HG03460 (cell line): Measurements from ENCODE around the gene CMPK1.
"Not testable (repeated sequence)": the region's sequence is repeated elsewhere in the genome, so short reads cannot be mapped to it uniquely, and the experiment has no call there.

ENCODE experiments used
- ATAC-seq: cut with Tn5 transposase; IDR thresholded peaks from one replicate; pipeline ENCODE4 v1.9.1; 2021; ENCODE audit not compliant: unreplicated experiment

The CMPK1 gene, protein sequence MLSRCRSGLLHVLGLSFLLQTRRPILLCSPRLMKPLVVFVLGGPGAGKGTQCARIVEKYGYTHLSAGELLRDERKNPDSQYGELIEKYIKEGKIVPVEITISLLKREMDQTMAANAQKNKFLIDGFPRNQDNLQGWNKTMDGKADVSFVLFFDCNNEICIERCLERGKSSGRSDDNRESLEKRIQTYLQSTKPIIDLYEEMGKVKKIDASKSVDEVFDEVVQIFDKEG

GRCh38 chr1:47333578-47333921 is at the start of gene CMPK1:
CMPK1 (plus strand) TSS chr1:47333790; CDS start chr1:47333946, 156 bp downstream.
- ATAC-seq = peak; percentile 56

DNA sequence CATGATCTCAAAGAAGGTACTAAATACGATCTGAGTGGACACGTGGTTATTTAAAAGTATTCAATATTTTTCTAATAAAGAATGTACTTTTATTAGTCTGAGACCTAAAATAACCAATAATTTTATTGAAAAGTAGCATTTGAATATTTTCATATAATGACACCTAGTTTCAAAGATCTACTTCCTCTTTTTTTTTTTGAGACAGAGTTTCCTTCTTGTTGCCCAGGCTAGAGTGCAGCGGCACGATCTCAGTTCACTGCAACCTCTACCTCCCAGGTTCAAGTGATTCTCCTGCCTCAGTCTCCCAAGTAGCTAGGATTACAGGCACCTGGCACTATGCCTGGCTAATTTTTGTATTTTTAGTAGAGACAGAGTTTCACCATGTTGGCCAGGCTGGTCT is 45.5 kb upstream of the CMPK1 start:
- ATAC-seq = not testable (repeated sequence)

GRCh38 chr1:47294863-47295262 is 38.7 kb upstream of the CMPK1 start:
- not testable (repeated sequence) for ATAC-seq

DNA sequence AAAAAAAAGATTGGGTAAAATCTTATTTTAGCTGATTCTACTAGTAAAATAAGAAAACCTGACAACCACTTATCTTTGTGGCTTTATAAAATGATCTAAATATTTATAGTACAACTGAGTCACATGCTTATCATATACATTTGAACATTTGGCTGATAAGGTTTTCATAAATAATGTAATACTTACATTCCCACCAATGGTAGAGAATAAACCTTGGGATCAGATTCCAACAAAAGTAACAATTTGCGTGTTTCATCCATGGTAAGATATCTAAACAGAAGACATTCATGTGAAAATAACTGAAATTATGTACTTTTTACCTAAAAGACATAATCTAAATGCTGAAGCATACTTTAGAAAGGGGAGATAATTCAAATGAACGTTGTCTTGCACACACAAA is 38.0 kb upstream of the CMPK1 start:
- ATAC-seq = no peak

GRCh38 chr1:47298025-47298699 is 35.4 kb upstream of the CMPK1 start:
- no peak for ATAC-seq

DNA sequence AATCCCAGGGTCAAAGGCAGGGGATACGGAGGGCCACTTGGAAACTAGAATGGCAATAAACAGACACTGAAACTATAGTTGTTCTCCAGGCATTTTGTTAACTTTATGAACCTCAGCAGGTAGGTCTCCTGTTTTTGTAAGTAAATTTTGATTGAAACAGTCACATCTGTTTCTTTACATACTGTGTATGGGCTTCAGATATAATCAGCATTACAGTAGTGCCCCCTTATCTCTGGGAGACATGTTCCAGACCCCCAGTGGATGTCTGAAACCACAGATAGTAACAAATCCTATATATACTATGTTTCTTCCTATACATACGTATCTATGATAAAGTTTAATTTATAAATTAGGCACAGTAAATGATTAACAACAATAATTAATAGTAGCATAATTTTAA is 31.1 kb upstream of the CMPK1 start:
- ATAC-seq = no peak

DNA sequence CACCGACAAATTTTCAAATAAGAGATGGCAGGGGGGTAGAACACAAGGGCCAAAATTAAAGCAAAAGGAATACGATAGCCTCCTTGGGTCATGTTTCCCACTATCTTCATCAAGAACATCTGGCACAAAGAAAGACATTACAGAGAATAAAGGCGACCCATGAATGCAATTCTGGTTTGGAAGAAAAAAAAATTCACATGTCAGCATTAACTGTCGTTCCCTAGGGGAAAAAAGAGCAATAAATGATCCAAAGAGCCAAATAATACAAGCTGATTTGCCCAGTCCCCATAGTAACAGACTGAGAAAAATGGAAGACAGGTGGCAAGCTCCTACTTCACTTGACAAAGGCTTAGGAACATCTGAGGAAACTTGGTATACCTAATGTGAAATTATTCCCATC is 24.2 kb upstream of the CMPK1 start:
- ATAC-seq = no peak

DNA sequence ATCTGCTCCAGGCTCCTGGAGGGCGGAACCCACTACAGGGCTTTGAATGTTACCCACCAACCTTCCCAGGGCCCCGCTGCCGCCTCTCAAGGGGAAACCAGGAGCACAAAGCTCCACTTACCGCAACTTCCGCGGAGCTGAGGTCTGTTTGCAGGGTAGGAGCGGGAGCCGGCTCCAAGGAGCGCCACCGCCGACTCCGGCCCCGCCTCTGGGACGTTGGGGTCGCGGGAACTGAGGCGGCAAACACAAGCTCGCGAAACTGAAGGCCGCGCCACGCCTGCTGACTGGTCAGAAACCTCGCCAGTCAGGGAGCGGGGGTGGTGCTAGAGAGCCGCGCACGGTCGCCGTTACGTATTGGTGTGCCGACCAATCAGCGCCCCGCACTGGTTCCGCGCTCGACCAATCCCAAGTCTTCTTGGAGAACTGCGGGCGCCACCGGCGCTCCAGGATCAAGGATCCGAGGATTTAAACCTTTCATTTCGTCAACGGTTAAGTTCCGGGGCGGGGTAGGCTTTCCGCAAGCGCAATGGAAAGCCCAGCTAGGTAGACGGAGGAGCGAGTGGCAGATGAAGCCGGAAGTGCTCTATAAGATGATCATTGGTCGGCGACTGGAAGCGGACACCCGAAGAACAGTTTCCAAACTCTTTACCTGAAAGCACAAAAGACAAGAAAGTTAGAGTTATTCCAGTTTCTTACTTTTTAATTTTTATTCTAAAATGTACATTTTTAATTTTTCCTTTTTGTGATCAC is 19.5 kb upstream of the CMPK1 start, which contains the start of gene STIL:
STIL (minus strand) TSS at position 233 of the 750 bp plus-strand sequence. CDS start 3,828 bp downstream, outside the sequence.
- ATAC-seq = peak; percentile 97

DNA sequence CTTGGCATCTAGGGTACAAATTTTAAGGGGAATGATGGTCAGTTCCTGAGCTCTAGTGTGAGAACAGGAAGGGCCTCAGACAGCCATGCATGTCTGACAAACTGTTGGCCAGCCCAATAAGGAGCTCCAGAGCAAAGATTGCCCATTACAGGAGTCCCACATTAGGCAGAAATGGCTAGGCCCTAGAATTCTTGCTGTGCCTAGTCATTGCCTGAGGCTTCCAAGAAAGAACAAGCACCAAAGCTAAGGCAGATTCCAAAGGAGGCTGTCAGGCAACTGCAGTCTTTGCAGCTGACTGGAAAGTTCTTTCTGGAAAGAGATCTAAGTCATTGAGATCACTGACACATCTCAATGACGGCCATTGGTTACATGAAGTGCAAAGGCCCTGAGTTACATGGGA is 15.7 kb upstream of the CMPK1 start:
- no peak for ATAC-seq

DNA sequence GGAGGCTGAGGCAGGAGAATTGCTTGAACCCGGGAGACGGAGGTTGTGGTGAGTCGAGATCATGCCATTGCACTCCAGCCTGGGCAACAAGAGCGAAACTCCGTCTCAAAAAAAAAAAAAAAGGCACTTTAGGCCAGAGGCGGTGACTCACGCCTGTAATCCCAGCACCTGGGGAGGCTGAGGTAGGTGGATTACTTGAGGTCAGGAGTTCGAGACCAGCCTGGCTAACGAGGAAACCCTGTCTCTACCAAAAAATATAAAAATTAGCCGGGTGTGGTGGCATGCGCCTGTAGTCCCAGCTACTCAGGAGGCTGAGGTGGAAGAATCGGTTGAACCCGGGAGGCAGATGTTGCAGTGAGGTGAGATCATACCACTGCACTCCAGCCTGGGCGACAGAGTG is 13.6 kb upstream of the CMPK1 start:
- ATAC-seq = not testable (repeated sequence)

- ATAC-seq = no peak
Observed at GRCh38 chr1:47323599-47324031, 10.0 kb upstream of the CMPK1 start.

GRCh38 chr1:47324682-47325081 is 8.9 kb upstream of the CMPK1 start:
- ATAC-seq = no peak

DNA sequence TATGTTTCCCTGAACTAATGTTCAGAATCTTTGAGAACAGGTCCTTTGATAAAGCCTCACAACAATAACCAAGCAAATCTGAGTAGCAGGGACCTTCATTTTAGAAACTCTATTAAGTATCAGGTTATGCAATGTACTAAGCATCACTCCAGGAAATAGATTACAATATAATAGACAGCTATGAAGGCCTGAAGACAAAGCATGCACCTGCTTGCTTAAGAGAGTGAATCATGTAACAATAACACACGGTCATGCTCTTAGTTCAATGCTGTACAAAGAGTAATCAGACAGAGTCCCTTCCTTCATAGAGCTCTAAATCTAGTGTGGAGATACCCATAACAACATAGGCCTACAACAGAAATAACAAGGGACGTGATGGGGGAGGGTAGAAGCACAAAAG is 8.1 kb upstream of the CMPK1 start:
- ATAC-seq = no peak

- no peak for ATAC-seq
Observed at GRCh38 chr1:47326271-47326670, 7.3 kb upstream of the CMPK1 start.

DNA sequence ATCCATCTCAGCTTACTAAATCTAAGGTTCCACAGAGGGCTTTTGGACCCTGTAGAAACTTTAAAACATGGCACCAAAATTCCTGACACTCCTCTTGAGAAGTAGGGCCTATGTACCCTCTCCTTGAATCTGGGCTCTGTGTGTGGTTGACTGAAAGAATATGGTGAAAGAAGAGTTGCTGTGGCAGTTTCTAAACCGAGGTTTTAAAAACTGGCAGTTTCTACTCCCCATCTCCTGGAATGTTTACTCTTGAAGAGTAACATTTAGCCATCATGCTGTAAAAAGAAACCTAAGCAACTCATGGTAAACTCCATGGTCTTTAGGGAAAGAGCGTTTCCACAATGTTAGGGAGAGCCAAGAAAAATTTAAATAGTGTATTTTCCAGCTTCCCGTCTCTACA is 4.6 kb upstream of the CMPK1 start:
- ATAC-seq = no peak

DNA sequence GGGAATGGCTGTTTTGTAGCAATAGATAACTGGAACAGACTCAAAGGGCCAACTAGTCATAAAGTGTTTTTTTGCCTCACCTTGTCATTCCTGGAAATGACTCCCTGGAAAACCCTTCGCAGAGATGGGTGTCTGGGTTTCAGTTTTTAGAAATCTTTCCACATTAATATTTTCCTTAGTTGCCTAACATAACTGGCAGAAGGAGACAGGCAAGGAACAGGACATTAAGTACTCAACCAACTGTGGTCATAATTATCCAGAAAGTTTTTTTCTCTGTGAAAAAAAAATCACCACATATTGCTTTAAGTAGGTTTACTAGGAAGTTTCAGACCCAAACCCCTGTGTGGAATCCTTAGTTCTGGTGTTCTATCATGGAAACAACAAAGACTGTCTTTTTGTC is 3.4 kb upstream of the CMPK1 start:
- ATAC-seq = no peak

- no peak for ATAC-seq
Observed at GRCh38 chr1:47331875-47332274, 1.7 kb upstream of the CMPK1 start.

DNA sequence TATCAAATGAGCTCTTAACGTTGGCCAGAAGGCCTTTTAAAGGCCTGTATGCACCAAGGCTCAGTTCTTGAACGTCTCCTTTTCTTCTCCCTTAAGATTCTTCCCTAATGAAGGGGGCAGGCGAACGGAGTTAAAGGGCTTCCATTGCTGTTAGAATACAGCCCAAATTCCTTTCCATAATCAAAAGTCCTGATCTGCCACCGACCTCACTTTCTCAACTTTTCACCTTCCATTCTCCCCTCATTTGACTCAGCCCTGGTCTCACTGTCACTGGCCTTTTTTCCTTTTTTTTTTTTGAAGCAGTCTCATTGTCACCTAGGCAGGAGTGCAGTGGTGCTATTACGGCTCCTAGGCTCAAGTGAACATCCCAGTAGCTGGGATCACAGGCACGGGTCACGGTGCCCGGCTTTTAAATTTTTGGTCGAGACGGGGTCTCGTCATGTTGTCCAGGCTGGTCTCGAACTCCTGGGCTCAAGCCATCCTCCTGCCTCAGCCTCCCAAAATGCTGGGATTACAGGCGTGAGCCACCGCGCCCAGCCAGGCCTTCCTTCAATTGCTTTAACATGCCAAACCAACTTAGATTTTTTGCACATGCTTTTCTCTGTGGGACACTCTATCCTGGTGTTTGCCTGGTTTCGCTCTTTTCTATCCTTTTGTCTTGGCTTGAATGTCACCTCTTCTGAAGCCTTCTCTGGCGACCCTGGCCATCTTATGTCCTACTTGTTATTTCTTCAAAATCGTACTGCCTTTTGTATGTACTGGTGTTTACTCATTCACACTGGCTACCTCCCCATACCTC is 612 bp upstream of the CMPK1 start:
- ATAC-seq = no peak

DNA sequence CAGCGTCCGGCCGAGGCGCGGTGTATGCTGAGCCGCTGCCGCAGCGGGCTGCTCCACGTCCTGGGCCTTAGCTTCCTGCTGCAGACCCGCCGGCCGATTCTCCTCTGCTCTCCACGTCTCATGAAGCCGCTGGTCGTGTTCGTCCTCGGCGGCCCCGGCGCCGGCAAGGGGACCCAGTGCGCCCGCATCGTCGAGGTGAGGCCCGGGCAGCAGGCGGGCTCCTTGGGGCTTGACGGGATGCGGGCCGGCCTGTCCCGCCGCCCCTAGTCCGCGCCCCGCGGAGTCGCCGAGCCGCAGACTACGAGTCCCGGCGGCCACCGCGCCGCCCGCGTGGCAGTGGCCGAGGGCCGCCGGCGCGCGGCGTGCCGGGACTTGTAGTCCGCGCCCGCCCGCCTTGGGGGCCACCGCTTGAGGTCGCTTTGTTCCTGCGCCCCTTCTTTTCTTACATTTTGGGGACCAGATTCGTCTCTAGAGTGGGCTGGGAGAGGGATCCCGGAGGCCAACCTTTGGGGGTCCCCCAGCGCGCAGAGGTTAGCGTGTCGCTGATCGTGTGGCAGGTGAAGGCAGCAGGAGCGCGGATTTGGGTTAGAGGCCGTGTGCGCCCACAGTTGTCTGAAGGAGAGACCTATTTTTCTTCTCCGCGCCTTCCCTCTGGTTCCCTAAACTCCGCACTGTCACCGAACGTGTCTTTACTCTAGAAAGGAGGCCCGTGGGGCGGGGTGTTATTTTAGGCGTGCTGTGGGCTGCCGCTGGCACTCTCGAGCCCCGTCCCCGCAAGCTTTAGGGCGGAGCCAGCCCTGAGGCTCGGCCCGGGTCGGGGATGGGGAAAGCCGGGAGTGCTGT is 553 bp downstream of the CMPK1 start:
- peak; percentile 84 for ATAC-seq

DNA sequence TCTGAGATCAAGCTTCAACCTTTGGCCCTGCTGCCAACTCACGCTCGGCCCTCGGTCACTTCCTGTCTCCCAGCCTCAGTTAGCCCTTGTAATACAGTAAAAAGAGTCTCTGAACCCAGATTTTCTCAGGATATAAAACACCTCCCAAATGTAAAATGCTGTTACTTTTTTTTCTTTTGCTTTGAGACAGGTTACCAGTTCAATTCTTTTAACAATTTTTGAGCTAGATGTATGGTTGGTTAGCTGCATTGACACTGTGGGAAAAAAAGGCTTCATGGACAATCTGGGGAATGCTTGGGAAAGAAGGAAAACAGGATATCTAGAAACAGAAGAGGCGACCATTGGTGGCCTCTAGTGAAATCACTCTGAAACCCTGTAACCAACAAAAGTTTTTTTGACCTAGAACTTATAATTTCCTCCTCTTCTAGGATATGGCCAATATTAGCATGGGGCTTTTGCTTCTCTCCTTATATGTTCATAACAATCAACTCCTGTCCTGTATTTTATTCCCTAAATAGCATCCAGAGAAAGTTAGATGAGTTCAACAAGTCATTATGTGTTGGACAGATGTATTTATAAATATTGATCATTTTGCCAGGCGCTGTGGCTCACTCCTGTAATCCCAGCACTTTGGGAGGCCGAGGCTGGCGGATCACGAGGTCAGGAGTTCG is 1.3 kb downstream of the CMPK1 start:
- no peak for ATAC-seq
